HCT116 (cell line): ENCODE measurements around the gene PUSL1. TPM values are rescaled to one million over a fixed set of nuclear protein-coding genes. Genes with fewer than 3 reads are reported as not detected.

Source experiments
- ATAC-seq: fragments of 200-7000 bp; cut with Tn5 transposase; 2 replicates; pipeline ENCODE4 v1.9.1; 2020; ENCODE audit warnings: mild to moderate bottlenecking, moderate library complexity
- BruUV-seq: library from RNA; stranded (reverse); fragments of 400-500 nt; replicated peaks from 2 replicates; lab custom pipeline; 2021; lab: Mats Ljungman, UMichigan
- CTCF ChIA-PET: fragments of 300-600 bp; sonication (Branson Sonifier 250); formaldehyde crosslinking; loops from one replicate; lab custom pipeline; 2021; ENCODE audit warnings: antibody characterized with exemption; lab: Charles Lee
- POLR2A ChIA-PET: fragments of 300-600, 350-600 bp; sonication (Branson Sonifier 250); formaldehyde crosslinking; loops from one replicate; lab custom pipeline; 2021; ENCODE audit warnings: antibody characterized with exemption; lab: Charles Lee
- RAD21 ChIA-PET, 2 experiments: fragments of 300-600 bp; sonication (Branson Sonifier 250); formaldehyde crosslinking; loops; one replicate each; lab custom pipeline; 2023; ENCODE audit warnings: low total read pairs in 2 of 2; ENCODE audit not compliant: uncharacterized antibody in 2 of 2, unreplicated experiment in 2 of 2, low non-redundant PET in 1 of 2; lab: Charles Lee
- DNase-seq: peaks from one replicate; pipeline ENCODE4 v3.0.0-alpha.2; 2010; ENCODE audit warnings: low read depth, low spot score
- H2AFZ ChIP-seq: fragments of 200-600 bp; shearing (Covaris generic), sonication (generic); 2 replicates; pipeline ENCODE4 v1.6.1; 2017; ENCODE audit warnings: low read depth, mixed run types, mixed read lengths, antibody characterized with exemption, low read length; ENCODE audit not compliant: poor library complexity, severe bottlenecking
- H3K27ac ChIP-seq: 2 replicates; pipeline ENCODE4 v1.5.1; 2012; ENCODE audit warnings: low read depth, low read length
- H3K27me3 ChIP-seq: fragments of 200-600 bp; sonication (generic); 2 replicates; pipeline ENCODE4 v1.6.1; 2016; ENCODE audit warnings: mixed run types, low read length, mixed read lengths; ENCODE audit not compliant: insufficient read depth
- H3K36me3 ChIP-seq, 2 experiments: fragments of 200-500 bp in 1 of 2; fragments of 200-600 bp in 1 of 2; sonication (Bioruptor generic) in 1 of 2; sonication (generic) in 1 of 2; 2 replicates each; pipeline versions ENCODE4 v1.5.1 to v1.6.1; 2014 to 2016; ENCODE audit warnings: low read length in 2 of 2, inconsistent platforms in 1 of 2, mixed read lengths in 1 of 2, mixed run types in 1 of 2; ENCODE audit not compliant: insufficient read depth in 2 of 2, control insufficient read depth in 1 of 2
- H3K4me1 ChIP-seq, 2 experiments: fragments of 200-600 bp in 1 of 2; sonication (generic) in 1 of 2; 2 replicates each; pipeline versions ENCODE4 v1.5.1 to v1.6.1; 2012 to 2017; ENCODE audit warnings: low read length in 2 of 2, inconsistent platforms in 1 of 2, mild to moderate bottlenecking in 1 of 2, mixed read lengths in 1 of 2, mixed run types in 1 of 2, moderate library complexity in 1 of 2; ENCODE audit not compliant: insufficient read depth in 2 of 2, control insufficient read depth in 1 of 2
- H3K4me2 ChIP-seq: fragments of 200-600 bp; sonication (generic); 2 replicates; pipeline ENCODE4 v1.6.1; 2017; ENCODE audit warnings: mixed run types, low read length, mixed read lengths
- H3K4me3 ChIP-seq, 2 experiments: fragments of 200-600 bp in 1 of 2; sonication (generic) in 1 of 2; replicated peaks in 1 of 2; 2 replicates each; pipeline ENCODE4 v1.5.1; 2011 to 2016; ENCODE audit warnings: low read length in 2 of 2, control low read depth in 1 of 2, low read depth in 1 of 2, mild to moderate bottlenecking in 1 of 2, mixed read lengths in 1 of 2, mixed run types in 1 of 2
- H3K79me2 ChIP-seq: fragments of 200-600 bp; sonication (generic); 2 replicates; pipeline ENCODE4 v1.6.1; 2017; ENCODE audit warnings: mild to moderate bottlenecking, mixed run types, low read length, moderate library complexity, mixed read lengths; ENCODE audit not compliant: insufficient read depth
- H3K9ac ChIP-seq: fragments of 200-600 bp; sonication (generic); 2 replicates; pipeline ENCODE4 v1.6.1; 2016; ENCODE audit warnings: low read length, mixed read lengths
- H3K9me2 ChIP-seq: fragments of 200-600 bp; sonication (generic), shearing (Covaris generic); 2 replicates; pipeline ENCODE4 v1.6.1; 2017; ENCODE audit warnings: mixed run types, mild to moderate bottlenecking, moderate library complexity; ENCODE audit not compliant: insufficient read depth
- H3K9me3 ChIP-seq, 2 experiments: fragments of 200-500 bp in 1 of 2; fragments of 200-600 bp in 1 of 2; sonication (Bioruptor generic) in 1 of 2; sonication (generic) in 1 of 2; 2 replicates each; pipeline ENCODE4 v1.6.1; 2014 to 2017; ENCODE audit warnings: low read length in 2 of 2, mixed read lengths in 2 of 2, inconsistent platforms in 1 of 2, low read depth in 1 of 2, mild to moderate bottlenecking in 1 of 2, mixed run types in 1 of 2, moderate library complexity in 1 of 2; ENCODE audit not compliant: control insufficient read depth in 1 of 2, insufficient read depth in 1 of 2
- H4K20me1 ChIP-seq: fragments of 200-600 bp; sonication (generic), shearing (Covaris generic); 2 replicates; pipeline ENCODE4 v1.6.1; 2017; ENCODE audit warnings: mixed run types, mild to moderate bottlenecking, moderate library complexity; ENCODE audit not compliant: insufficient read depth
- EGR1 ChIP-seq: IDR thresholded peaks from 2 replicates; pipeline ENCODE4 v1.6.1; 2012; ENCODE audit warnings: low read depth
- EZH2phosphoT487 ChIP-seq: fragments of 200-600 bp; IDR thresholded peaks from 2 replicates; pipeline ENCODE4 v1.6.1; 2018; ENCODE audit warnings: antibody characterized with exemption, borderline replicate concordance
- TCF7L2 ChIP-seq: IDR thresholded peaks from 2 replicates; pipeline ENCODE4 v1.7.0; 2011; ENCODE audit warnings: borderline replicate concordance, inconsistent platforms; ENCODE audit not compliant: insufficient read depth, insufficient read length; ENCODE audit errors: extremely low read depth
- YY1 ChIP-seq: IDR thresholded peaks from 2 replicates; pipeline ENCODE4 v1.6.1; 2011; ENCODE audit warnings: low read length, low read depth, moderate library complexity, mild to moderate bottlenecking; ENCODE audit not compliant: insufficient replicate concordance; ENCODE audit errors: extremely low read depth
- intact Hi-C: fragments of 100-400 bp; cut with micrococcal nuclease; formaldehyde crosslinking; loops from 2 replicates; pipeline ENCODE4 v1.10.0; 2022
- total RNA-seq: library from RNA; stranded (reverse); gene quantifications from one replicate; pipeline ENCODE4 v1.2.1, GENCODE V29; 2021; ENCODE audit not compliant: unreplicated experiment
- TF ChIP-seq, protein P1 (sequence below): IDR thresholded peaks from 2 replicates; pipeline ENCODE4 v1.6.1; 2012
- TF ChIP-seq, protein P2 (sequence below), 3 experiments: fragments of 200-600 bp in 1 of 3; sonication (generic) in 1 of 3; IDR thresholded peaks in 2 of 3; conservative IDR thresholded peaks in 1 of 3; 2 replicates each; pipeline ENCODE4 v1.5.1; 2012 to 2017; ENCODE audit warnings: low read depth in 2 of 3, low read length in 2 of 3, antibody characterized with exemption in 1 of 3, borderline replicate concordance in 1 of 3, control low read depth in 1 of 3, mild to moderate bottlenecking in 1 of 3, mixed read lengths in 1 of 3, mixed run types in 1 of 3, moderate library complexity in 1 of 3; ENCODE audit not compliant: insufficient read depth in 1 of 3

The PUSL1 gene
- total RNA-seq, 1 experiment from 2014 or later = 47.2 TPM

DNA sequence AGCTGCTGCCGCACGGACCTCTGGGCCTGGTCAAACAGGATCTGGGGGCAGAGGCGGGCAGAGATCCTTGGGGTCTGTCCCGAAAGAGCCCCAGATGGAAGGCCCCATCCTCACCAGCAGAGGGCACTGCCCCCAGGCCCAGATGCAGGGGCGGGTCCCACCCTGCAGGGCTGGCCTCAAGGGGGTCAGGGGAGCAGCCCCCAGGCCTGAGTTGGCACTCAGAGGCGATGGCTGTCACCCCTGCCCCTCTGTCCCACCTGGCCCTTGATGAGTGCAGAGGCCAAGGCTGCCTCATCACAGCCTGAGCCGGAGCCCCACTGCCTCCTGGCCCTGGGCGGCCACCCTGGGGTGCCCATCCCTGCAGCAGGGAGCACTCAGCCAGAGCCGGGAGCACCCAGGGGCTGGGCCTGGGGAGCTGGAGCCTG, 6.4 kb upstream of the PUSL1 start:
- Histone ChIP-seq H3K79me2 (peaks cover 9% of the 10 kb centered on the region), H3K9me3 (no peaks in the 10 kb centered on the region), H4K20me1 (no peaks in the 10 kb centered on the region), H2AFZ (no peak overlapping the region), H3K27me3 (no peaks in the 10 kb centered on the region), H3K9me2 (no peaks in the 10 kb centered on the region), H3K4me2 (no peak overlapping the region), H3K4me1 (peaks cover 29 to 43% of the 10 kb centered on the region in 2 experiments), H3K36me3 (no peaks in the 10 kb centered on the region), H3K4me3 (no peak overlapping the region), H3K9ac (no peak overlapping the region), H3K27ac (0 out of 2 replicates have a peak overlapping the region, but pooled peaks have one; percentile 10)
- RAD21 ChIA-PET = no interaction called here
- intact Hi-C loops = no loop called here
- no TSS peak for BruUV-seq
- TF ChIP-seq YY1 = no peak
- TF ChIP-seq, protein P1, sequence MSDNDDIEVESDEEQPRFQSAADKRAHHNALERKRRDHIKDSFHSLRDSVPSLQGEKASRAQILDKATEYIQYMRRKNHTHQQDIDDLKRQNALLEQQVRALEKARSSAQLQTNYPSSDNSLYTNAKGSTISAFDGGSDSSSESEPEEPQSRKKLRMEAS = no peak
- TF ChIP-seq, protein P2, sequence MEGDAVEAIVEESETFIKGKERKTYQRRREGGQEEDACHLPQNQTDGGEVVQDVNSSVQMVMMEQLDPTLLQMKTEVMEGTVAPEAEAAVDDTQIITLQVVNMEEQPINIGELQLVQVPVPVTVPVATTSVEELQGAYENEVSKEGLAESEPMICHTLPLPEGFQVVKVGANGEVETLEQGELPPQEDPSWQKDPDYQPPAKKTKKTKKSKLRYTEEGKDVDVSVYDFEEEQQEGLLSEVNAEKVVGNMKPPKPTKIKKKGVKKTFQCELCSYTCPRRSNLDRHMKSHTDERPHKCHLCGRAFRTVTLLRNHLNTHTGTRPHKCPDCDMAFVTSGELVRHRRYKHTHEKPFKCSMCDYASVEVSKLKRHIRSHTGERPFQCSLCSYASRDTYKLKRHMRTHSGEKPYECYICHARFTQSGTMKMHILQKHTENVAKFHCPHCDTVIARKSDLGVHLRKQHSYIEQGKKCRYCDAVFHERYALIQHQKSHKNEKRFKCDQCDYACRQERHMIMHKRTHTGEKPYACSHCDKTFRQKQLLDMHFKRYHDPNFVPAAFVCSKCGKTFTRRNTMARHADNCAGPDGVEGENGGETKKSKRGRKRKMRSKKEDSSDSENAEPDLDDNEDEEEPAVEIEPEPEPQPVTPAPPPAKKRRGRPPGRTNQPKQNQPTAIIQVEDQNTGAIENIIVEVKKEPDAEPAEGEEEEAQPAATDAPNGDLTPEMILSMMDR (IDR thresholded peaks at IDR 0.05 in 2 of 3, conservative IDR thresholded peaks at IDR 0.05 in 1 of 3; ENCODE audit: borderline replicate concordance in 1 of 3, insufficient read depth in 1 of 3, low read depth in 2 of 3, low read length in 2 of 3) = peak in 2 of 3 experiments; percentile 71 to 73; a peak in 4 of 6 replicates
- no peak for TF ChIP-seq EZH2phosphoT487
- no peak for TF ChIP-seq EGR1
- TF ChIP-seq TCF7L2 = no peak
- POLR2A ChIA-PET = no interaction called here
- CTCF ChIA-PET = no interaction called here
- no peak for ATAC-seq
- DNase-seq = no peak
